Measurements from ENCODE around the gene C1QTNF12. TPM values are rescaled to one million over a fixed set of nuclear protein-coding genes. Genes with fewer than 3 reads are reported as not detected.

Gene C1QTNF12
- total and polyA plus RNA-seq, 4 experiments from 2014 or later = 0.31 to 3.3 (median 2.4) TPM; not detected in 1

GRCh38 chr1:1231400-1232207, 14.9 kb downstream of the C1QTNF12 start, which contains the start of gene SDF4:
TSS of gene SDF4 (minus strand) at chr1:1232001. CDS start at chr1:1228772, 3,229 bp downstream.
- H3K27me3 ChIP-seq (ENCODE audit: insufficient read depth, low read length) = no peaks in the 10 kb centered on the region
- peaks cover 5 to 27% of the 10 kb centered on the region in 2 donors for H3K36me3 Mint-ChIP-seq
- H3K36me3 ChIP-seq (ENCODE audit: insufficient read depth, low read length) = peaks cover 17% of the 10 kb centered on the region
- peak within 1 kb of the TSS; percentile 93 to 96 (median 94) for H3K4me3 Mint-ChIP-seq
- H3K4me1 ChIP-seq (ENCODE audit: insufficient read depth, low read length) = peaks cover 39% of the 10 kb centered on the region
- peaks cover 0 to 4% (median 0%) of the 10 kb centered on the region in 8 donors for H3K9me3 Mint-ChIP-seq
- peak within 1 kb of the TSS; percentile 96 for H3K27ac ChIP-seq (ENCODE audit: low read depth, low read length)
- H3K27me3 Mint-ChIP-seq = no peaks in the 10 kb centered on the region
- peak within 1 kb of the TSS; percentile 67 to 92 for H3K4me3 ChIP-seq (ENCODE audit: low read length in 2 of 2)
- H3K4me1 Mint-ChIP-seq = peaks cover 15 to 49% (median 30%) of the 10 kb centered on the region in 4 donors
- DNase-seq = peak; percentile 96 to 98 (median 96)
- ChIA-PET POLR2A (ENCODE audit: partially characterized antibody) (interaction anchor here (0.6 to 2.4 kb wide), 18 partner anchors 13 to 168 kb away, joined by 3 to 19 read pairs (median 4); partner anchors contain the start of genes AURKAIP1, CCNL2, TNFRSF18 and TNFRSF4), CTCF (ENCODE audit: partially characterized antibody) (interaction anchor here (1.0 to 1.7 kb wide), 3 partner anchors 16 to 109 kb away, joined by 3 to 5 read pairs (median 5); no protein-coding TSS in a partner anchor)
- H3K27ac Mint-ChIP-seq = peak within 1 kb of the TSS; percentile 92 to 96 (median 95)
- intact Hi-C loops (cut with micrococcal nuclease) = loop anchor here (1.0 to 5.0 kb wide), 5 partner anchors 17 to 115 kb away; partner anchors contain the start of genes C1orf159, PUSL1, TNFRSF4 and UBE2J2
- no peaks in the 10 kb centered on the region for H3K9me3 ChIP-seq (ENCODE audit: control insufficient read depth in 1 of 2, low read length in 2 of 2)

- peaks cover 23% of the 10 kb centered on the region for H3K36me3 ChIP-seq (ENCODE audit: insufficient read depth, low read length)
Measured at GRCh38 chr1:1230656-1231399, 15.7 kb downstream of the C1QTNF12 start.

GRCh38 chr1:1229770-1230169, 16.8 kb downstream of the C1QTNF12 start:
- ChIA-PET CTCF (ENCODE audit: partially characterized antibody) (interaction anchor here (1.5 kb wide), 1 partner anchor 71 kb away, joined by 3 read pairs; no protein-coding TSS in a partner anchor), POLR2A (ENCODE audit: partially characterized antibody) (interaction anchor here (1.7 kb wide), 1 partner anchor 15 kb away, joined by 17 read pairs; the partner anchor contains the start of gene TNFRSF4)
- Mint-ChIP-seq H3K27ac (peak overlapping the region in 6 of 7 donors; percentile 27 to 84 (median 68)), H3K27me3 (no peaks in the 10 kb centered on the region), H3K9me3 (peaks cover 0 to 4% (median 0%) of the 10 kb centered on the region in 8 donors), H3K4me3 (peak overlapping the region; percentile 4 to 71 (median 56)), H3K4me1 (peaks cover 15 to 51% (median 36%) of the 10 kb centered on the region in 4 donors), H3K36me3 (peaks cover 14 to 35% of the 10 kb centered on the region in 2 donors)
- H3K4me3 ChIP-seq (ENCODE audit: low read length in 2 of 2) = no peak overlapping the region
- no peaks in the 10 kb centered on the region for H3K9me3 ChIP-seq (ENCODE audit: control insufficient read depth in 1 of 2, low read length in 2 of 2)
- H3K27me3 ChIP-seq (ENCODE audit: insufficient read depth, low read length) = no peaks in the 10 kb centered on the region
- DNase-seq = no peak
- peaks cover 39% of the 10 kb centered on the region for H3K4me1 ChIP-seq (ENCODE audit: insufficient read depth, low read length)
- intact Hi-C loops (cut with micrococcal nuclease) = loop anchor here (2.0 to 5.0 kb wide), 3 partner anchors 15 to 113 kb away; partner anchors contain the start of genes C1orf159 and TNFRSF4
- H3K36me3 ChIP-seq (ENCODE audit: insufficient read depth, low read length) = peaks cover 34% of the 10 kb centered on the region
- peak overlapping the region; percentile 96 for H3K27ac ChIP-seq (ENCODE audit: low read depth, low read length)

More at GRCh38 chr1:1230656-1231399, 15.7 kb downstream of the C1QTNF12 start:
- peak overlapping the region; percentile 67 to 92 for H3K4me3 ChIP-seq (ENCODE audit: low read length in 2 of 2)
- Mint-ChIP-seq H3K4me3 (peak overlapping the region; percentile 93 to 96 (median 94)), H3K27me3 (no peaks in the 10 kb centered on the region), H3K9me3 (peaks cover 0 to 4% (median 0%) of the 10 kb centered on the region in 8 donors), H3K36me3 (peaks cover 10 to 31% of the 10 kb centered on the region in 2 donors), H3K27ac (peak overlapping the region; percentile 92 to 96 (median 95)), H3K4me1 (peaks cover 15 to 50% (median 32%) of the 10 kb centered on the region in 4 donors)
- H3K9me3 ChIP-seq (ENCODE audit: control insufficient read depth in 1 of 2, low read length in 2 of 2) = no peaks in the 10 kb centered on the region
- intact Hi-C loops (cut with micrococcal nuclease) = loop anchor here (2.0 to 5.0 kb wide), 3 partner anchors 16 to 114 kb away; partner anchors contain the start of genes C1orf159 and TNFRSF4
- no peaks in the 10 kb centered on the region for H3K27me3 ChIP-seq (ENCODE audit: insufficient read depth, low read length)
- ChIA-PET CTCF (ENCODE audit: partially characterized antibody) (interaction anchor here (1.0 to 1.7 kb wide), 3 partner anchors 15 to 108 kb away, joined by 3 to 5 read pairs (median 5); no protein-coding TSS in a partner anchor), POLR2A (ENCODE audit: partially characterized antibody) (interaction anchor here (0.6 to 2.4 kb wide), 12 partner anchors 12 to 144 kb away, joined by 3 to 19 read pairs (median 6); partner anchors contain the start of genes AURKAIP1, TNFRSF18, TNFRSF4 and UBE2J2)
- peak overlapping the region; percentile 96 for H3K27ac ChIP-seq (ENCODE audit: low read depth, low read length)
- peaks cover 39% of the 10 kb centered on the region for H3K4me1 ChIP-seq (ENCODE audit: insufficient read depth, low read length)
- peak in 1 of 5 donors; percentile 23 for DNase-seq

GRCh38 chr1:1228596-1229321, 17.8 kb downstream of the C1QTNF12 start:
- Histone ChIP-seq H3K4me1 (ENCODE audit: insufficient read depth, low read length) (peaks cover 33% of the 10 kb centered on the region), H3K27ac (ENCODE audit: low read depth, low read length) (peak overlapping the region; percentile 15), H3K36me3 (ENCODE audit: insufficient read depth, low read length) (peaks cover 36% of the 10 kb centered on the region), H3K27me3 (ENCODE audit: insufficient read depth, low read length) (no peaks in the 10 kb centered on the region), H3K4me3 (ENCODE audit: low read length in 2 of 2) (no peak overlapping the region), H3K9me3 (ENCODE audit: control insufficient read depth in 1 of 2, low read length in 2 of 2) (no peaks in the 10 kb centered on the region)
- ChIA-PET POLR2A (ENCODE audit: partially characterized antibody) (interaction anchor here (1.2 kb wide), 1 partner anchor 13 kb away, joined by 3 read pairs; no protein-coding TSS in a partner anchor), CTCF (ENCODE audit: partially characterized antibody) (interaction anchor here (1.5 kb wide), 1 partner anchor 70 kb away, joined by 3 read pairs; no protein-coding TSS in a partner anchor)
- Mint-ChIP-seq H3K4me1 (peaks cover 15 to 44% (median 28%) of the 10 kb centered on the region in 4 donors), H3K9me3 (peaks cover 0 to 4% (median 0%) of the 10 kb centered on the region in 8 donors), H3K27ac (peak overlapping the region in 2 of 7 donors; percentile 31 to 68), H3K36me3 (peaks cover 14 to 39% of the 10 kb centered on the region in 2 donors), H3K4me3 (no peak overlapping the region), H3K27me3 (no peaks in the 10 kb centered on the region)
- intact Hi-C loops (cut with micrococcal nuclease) = no loop called here
- DNase-seq = no peak

GRCh38 chr1:1228187-1228586, 18.3 kb downstream of the C1QTNF12 start:
- H3K27me3 ChIP-seq (ENCODE audit: insufficient read depth, low read length) = no peaks in the 10 kb centered on the region
- H3K9me3 Mint-ChIP-seq = peaks cover 0 to 4% (median 0%) of the 10 kb centered on the region in 8 donors
- H3K27ac ChIP-seq (ENCODE audit: low read depth, low read length) = no peak overlapping the region

GRCh38 chr1:1227386-1227785, 19.1 kb downstream of the C1QTNF12 start:
- Histone ChIP-seq H3K36me3 (ENCODE audit: insufficient read depth, low read length) (peaks cover 46% of the 10 kb centered on the region), H3K4me1 (ENCODE audit: insufficient read depth, low read length) (peaks cover 20% of the 10 kb centered on the region), H3K9me3 (ENCODE audit: control insufficient read depth in 1 of 2, low read length in 2 of 2) (no peaks in the 10 kb centered on the region), H3K4me3 (ENCODE audit: low read length in 2 of 2) (no peak overlapping the region), H3K27ac (ENCODE audit: low read depth, low read length) (no peak overlapping the region), H3K27me3 (ENCODE audit: insufficient read depth, low read length) (no peaks in the 10 kb centered on the region)
- intact Hi-C loops (cut with micrococcal nuclease) = no loop called here
- Mint-ChIP-seq H3K9me3 (peaks cover 0 to 6% (median 0%) of the 10 kb centered on the region in 8 donors), H3K4me3 (no peak overlapping the region), H3K36me3 (peaks cover 22 to 48% of the 10 kb centered on the region in 2 donors), H3K27ac (no peak overlapping the region), H3K27me3 (no peaks in the 10 kb centered on the region), H3K4me1 (peaks cover 14 to 46% (median 28%) of the 10 kb centered on the region in 4 donors)
- DNase-seq = no peak
- ChIA-PET CTCF (ENCODE audit: partially characterized antibody) (interaction anchor here (1.3 to 2.3 kb wide), 2 partner anchors 10 to 105 kb away, joined by 3 to 10 read pairs; no protein-coding TSS in a partner anchor), POLR2A (ENCODE audit: partially characterized antibody) (interaction anchor here (1.2 to 2.1 kb wide), 2 partner anchors 12 to 13 kb away, joined by 3 to 7 read pairs; partner anchors contain the start of gene TNFRSF4)

More at GRCh38 chr1:1228187-1228586, 18.3 kb downstream of the C1QTNF12 start:
- no peak overlapping the region for H3K4me3 Mint-ChIP-seq
- H3K27ac Mint-ChIP-seq = peak overlapping the region in 1 of 7 donors; percentile 31
- POLR2A ChIA-PET (ENCODE audit: partially characterized antibody) = interaction anchor here (0.6 to 1.2 kb wide), 2 partner anchors 9 to 12 kb away, joined by 3 read pairs; no protein-coding TSS in a partner anchor
- no peak for DNase-seq
- H3K4me3 ChIP-seq (ENCODE audit: low read length in 2 of 2) = no peak overlapping the region
- no peaks in the 10 kb centered on the region for H3K9me3 ChIP-seq (ENCODE audit: control insufficient read depth in 1 of 2, low read length in 2 of 2)
- H3K36me3 Mint-ChIP-seq = peaks cover 15 to 40% of the 10 kb centered on the region in 2 donors
- no peaks in the 10 kb centered on the region for H3K27me3 Mint-ChIP-seq
- H3K36me3 ChIP-seq (ENCODE audit: insufficient read depth, low read length) = peaks cover 38% of the 10 kb centered on the region
- H3K4me1 Mint-ChIP-seq = peaks cover 10 to 40% (median 24%) of the 10 kb centered on the region in 4 donors
- CTCF ChIA-PET (ENCODE audit: partially characterized antibody) = interaction anchor here (2.3 kb wide), 1 partner anchor 106 kb away, joined by 10 read pairs; no protein-coding TSS in a partner anchor
- intact Hi-C loops (cut with micrococcal nuclease) = no loop called here
- peaks cover 27% of the 10 kb centered on the region for H3K4me1 ChIP-seq (ENCODE audit: insufficient read depth, low read length)

Measured in CD4-positive, alpha-beta memory T cell (primary cell).